ENCODE results near the gene LIN9. TPM values are rescaled to one million over a fixed set of nuclear protein-coding genes. Genes with fewer than 3 reads are reported as not detected.

LIN9 gene
- total RNA-seq, 2 donors from 2014 or later = 1.7 to 2.4 TPM

DNA sequence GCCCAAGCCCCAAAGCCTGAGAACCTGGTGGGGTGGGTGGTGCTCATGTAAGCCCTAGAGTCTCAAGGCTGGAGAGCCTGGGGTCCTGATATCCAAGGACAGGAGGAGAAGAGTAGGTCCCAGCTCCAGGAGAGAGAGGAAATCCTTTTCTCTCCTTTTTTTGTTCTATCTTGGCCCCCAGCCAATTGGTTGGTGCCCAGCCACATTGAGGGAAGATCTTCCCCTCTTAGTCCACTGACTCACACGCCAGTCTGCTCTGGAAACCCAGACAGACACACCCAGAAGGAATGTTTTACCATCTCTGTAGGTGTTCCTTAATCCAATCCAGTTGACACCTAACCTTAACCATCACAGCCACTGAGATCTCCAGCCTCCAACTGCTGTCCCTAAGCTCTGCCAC lies 16.2 kb upstream of the LIN9 start:
- DNase-seq (ENCODE audit: low spot score) = no peak
- intact Hi-C loops (cut with DNase I) = no loop called here

- intact Hi-C loops (cut with DNase I) = no loop called here
- DNase-seq (ENCODE audit: low spot score) = no peak
Observed at GRCh38 chr1:226324479-226324878, 15.5 kb upstream of the LIN9 start.

DNA sequence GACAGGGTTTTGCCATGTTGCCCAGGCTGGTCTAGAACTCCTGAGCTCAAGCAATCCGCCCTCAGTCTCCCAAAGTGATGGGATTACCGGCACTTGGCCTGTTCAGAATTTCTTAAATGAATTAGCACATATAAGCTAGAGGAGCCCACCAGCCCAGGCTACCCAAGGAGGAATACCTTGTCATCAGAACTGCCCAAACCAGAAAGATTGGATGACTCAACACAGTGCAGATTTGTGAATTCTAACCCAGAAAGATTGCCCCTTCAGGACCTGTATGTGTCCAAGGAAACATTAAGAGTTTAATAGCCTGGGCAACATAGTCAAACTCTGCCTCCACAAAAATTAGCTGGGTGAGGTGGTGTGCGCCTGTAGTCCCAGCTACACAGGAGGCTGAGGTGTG lies 14.0 kb upstream of the LIN9 start:
- intact Hi-C loops (cut with DNase I) = no loop called here
- DNase-seq (ENCODE audit: low spot score) = no peak

- intact Hi-C loops (cut with DNase I) = no loop called here
- DNase-seq (ENCODE audit: low spot score) = no peak
Observed at GRCh38 chr1:226320930-226321329, 12.0 kb upstream of the LIN9 start.

DNA sequence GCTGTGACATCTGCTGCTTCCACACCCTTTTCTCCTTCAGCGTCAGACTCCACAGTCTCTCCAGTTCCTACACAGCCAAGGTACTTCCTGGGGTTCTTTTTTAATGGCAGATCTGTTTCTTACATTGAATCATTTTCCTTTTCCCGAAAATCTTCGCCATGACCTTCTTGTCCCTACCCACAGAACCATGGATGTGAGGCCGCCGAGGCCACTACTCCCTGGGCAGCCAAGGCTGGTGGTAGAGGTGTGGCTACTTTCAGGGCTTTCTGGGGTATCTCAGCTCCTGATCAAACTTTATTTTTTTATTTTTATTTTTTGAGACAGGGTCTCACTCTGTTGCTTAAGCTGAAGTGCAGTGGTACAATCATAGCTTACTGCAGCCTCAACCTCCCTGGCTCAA lies 9.5 kb upstream of the LIN9 start:
- intact Hi-C loops (cut with DNase I) = no loop called here

GRCh38 chr1:226314055-226314454 lies 5.1 kb upstream of the LIN9 start:
- intact Hi-C loops (cut with DNase I) = no loop called here
- no peak for DNase-seq (ENCODE audit: low spot score)

More for the DNA sequence above, 9.5 kb upstream of the LIN9 start:
- no peak for DNase-seq (ENCODE audit: low spot score)

DNA sequence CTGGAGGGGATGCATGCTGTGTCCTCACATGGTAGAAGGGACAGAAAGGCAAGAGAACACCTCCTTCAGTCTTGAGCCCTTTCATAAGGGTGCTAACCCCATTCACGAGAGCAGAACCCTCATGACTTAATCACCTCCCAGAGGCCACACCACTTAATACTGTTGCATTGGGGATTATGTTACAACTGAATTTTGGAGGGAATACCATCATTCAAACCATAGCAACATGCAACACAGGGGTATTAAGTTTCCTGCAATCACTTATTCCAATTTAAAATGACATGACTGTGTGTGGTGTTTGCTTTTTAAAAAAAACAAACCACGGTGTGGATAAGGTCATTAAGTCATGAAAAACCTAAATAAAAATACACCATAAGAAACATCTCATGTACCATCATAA lies 3.1 kb upstream of the LIN9 start:
- intact Hi-C loops (cut with DNase I) = no loop called here
- DNase-seq (ENCODE audit: low spot score) = no peak

DNA sequence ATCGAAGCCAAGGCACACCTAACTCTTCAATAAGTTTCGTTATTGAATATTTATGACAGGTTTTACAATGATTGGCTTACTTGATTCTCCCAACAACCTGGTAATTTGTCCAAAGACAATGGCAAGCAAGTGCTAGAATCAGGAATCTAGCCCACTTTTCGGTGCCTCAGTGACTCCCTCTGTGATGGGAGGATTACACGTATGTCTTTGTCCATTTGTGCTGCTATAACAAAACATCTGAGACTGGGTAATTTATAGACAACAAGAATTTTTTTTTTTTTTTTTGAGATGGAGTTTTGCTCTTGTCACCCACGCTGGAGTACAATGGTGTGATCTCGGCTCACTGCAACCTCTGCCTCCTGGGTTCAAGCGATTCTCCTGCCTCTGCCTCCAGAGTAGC lies 2.4 kb upstream of the LIN9 start:
- intact Hi-C loops (cut with DNase I) = no loop called here
- no peak for DNase-seq (ENCODE audit: low spot score)

DNA sequence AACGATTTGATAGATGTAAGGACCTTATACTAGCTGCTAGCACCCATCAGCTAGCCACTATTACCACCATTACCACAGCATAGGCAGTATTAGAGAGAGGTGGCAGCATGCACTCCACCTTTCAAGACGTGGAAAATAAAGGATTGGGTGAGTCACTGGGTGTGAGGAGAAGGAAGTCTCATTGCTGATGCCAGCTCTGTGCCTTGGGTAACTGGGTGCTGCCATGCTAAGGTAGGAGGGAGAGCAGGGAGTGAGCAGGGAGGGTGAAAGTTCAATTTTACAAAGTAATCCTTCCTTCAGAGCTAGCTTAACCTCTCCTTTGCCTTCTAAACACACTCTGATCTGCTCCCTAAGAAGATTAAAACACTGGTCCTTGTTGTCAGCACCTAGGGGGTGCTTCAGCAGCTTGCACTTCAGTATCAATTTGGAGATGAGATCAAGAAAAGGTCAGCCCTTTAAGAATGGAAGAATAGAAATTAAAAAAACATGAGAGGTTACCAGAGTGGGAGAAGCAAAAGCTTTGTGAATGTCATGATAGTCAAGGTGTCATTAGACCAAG lies 1.8 kb upstream of the LIN9 start:
- intact Hi-C loops (cut with DNase I) = no loop called here

GRCh38 chr1:226310245-226310540 lies 1.2 kb upstream of the LIN9 start:
- no peak for DNase-seq (ENCODE audit: low spot score)
- intact Hi-C loops (cut with DNase I) = no loop called here

More for the DNA sequence above, 1.8 kb upstream of the LIN9 start:
- no peak for DNase-seq (ENCODE audit: low spot score)

GRCh38 chr1:226309398-226310244 lies 657 bp upstream of the LIN9 start:
- intact Hi-C loops (cut with DNase I) = no loop called here
- DNase-seq (ENCODE audit: low spot score) = peak; percentile 85

DNA sequence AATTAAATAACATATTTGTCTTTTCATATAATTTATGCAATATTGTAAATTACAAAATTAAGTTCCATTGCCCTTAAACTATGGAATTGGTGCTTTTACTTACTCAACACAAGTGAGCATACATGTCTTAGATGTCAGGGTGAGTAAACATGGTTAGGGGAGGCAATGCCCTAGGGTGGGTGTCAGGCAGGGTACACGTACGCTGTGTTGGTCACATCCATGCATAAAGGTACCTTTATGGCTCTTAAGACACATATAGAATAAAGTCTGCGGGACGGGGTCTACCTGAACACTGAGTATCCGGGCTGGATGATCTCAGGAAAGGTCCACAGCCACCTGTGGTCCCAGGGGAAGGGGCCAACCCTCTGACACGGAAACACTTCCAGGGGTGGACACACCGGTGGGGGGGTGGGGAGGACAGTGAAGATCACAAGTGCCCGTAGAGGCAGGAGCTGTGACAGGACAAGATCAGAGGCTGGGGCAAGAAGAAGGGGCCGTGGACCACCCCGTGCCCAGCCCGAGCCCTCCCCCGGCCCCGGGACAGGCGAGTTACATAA lies 720 bp downstream of the LIN9 start:
- DNase-seq (ENCODE audit: low spot score) = no peak
- intact Hi-C loops (cut with DNase I) = no loop called here

- no peak for DNase-seq (ENCODE audit: low spot score)
- intact Hi-C loops (cut with DNase I) = no loop called here
Observed at GRCh38 chr1:226306425-226306824, 2.5 kb downstream of the LIN9 start.

DNA sequence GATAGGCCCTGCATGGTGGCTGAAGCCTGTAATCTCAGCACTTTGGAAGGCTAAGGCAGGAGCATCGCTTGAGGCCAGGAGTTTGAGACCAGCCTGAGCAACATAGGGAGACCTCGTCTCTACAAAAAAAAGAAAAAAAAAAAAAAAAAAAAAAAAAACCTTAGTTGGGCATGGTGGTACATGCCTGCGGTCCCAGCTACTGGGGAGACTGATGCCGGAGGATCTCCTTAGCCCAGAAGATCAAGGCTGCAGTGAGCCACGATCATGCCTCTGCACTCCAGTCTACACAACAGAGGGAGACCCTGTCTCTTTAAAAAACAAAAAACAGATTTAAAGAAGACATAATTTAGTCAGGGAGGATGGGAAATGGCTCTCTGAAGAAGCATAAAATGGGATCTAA lies 3.8 kb downstream of the LIN9 start:
- no peak for DNase-seq (ENCODE audit: low spot score)
- intact Hi-C loops (cut with DNase I) = no loop called here

DNA sequence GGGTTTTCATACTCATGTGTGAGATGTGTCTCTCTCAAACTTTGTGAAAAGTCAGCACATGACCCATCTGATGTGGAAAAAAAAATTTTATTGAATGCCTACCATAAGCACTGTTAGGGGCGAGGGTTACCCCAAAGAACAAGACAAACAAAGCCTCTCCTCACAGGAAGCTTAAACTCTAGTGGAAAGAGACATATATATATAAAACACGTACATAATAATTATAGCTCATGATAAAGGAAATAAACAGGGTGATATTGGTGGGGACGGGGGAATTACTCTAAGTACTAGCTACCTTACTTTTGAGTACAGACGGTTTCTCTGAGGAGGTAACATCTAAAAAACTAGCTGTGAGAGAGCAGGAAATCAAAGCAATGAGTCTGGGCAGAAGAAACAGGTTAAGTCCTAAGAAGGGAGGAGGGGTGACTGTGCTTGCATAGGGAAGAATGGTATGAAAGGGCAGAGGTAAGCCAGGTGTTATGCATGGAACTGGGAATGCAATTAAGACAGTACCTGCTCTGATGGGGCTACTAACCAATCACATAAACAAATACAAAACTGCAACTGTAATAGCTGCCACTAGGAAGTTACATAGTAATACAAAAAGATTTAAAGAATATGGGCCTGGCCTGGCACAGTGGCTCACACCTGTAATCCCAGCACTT lies 4.5 kb downstream of the LIN9 start:
- intact Hi-C loops (cut with DNase I) = no loop called here
- no peak for DNase-seq (ENCODE audit: low spot score)

DNA sequence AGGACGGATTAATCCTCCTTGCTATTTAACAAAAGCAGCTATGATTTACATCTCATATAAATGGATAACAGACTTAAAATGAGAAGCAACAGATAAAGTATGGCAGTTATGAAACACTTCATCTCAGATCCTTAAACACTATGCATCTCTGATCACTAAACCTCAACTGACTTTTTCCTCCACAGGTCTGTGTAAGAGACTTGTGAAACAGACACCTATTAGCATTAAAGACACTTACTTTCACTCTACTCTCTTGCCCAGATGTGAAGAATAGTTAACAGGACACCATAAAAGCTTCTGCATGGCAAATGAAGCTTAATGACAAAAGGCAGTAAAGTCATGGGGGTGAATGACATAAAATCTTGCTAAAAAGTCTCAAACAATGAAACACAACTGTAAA lies 6.2 kb downstream of the LIN9 start:
- DNase-seq (ENCODE audit: low spot score) = no peak
- intact Hi-C loops (cut with DNase I) = no loop called here

DNA sequence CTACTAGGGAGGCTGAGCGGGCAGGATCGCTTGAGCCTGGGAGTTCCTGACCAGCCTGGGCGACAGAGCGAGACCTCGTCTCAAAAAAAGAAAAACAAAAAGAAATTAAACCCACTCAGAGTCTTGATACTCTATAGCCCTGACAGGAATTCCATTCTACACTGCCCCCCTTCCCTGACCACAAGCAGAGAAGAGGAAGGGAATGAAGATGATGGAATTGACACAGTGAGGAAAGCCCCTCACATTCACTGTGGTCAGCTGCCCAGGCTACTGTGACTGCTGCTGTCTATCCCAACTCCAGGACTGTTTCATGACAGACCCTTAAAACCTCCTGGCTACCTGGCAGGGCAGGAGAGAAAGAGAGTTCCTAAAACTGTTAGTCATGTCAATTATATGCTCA lies 12.1 kb downstream of the LIN9 start:
- no peak for DNase-seq (ENCODE audit: low spot score)
- intact Hi-C loops (cut with DNase I) = loop anchor here in 1 of 2 donors (5.0 kb wide), 1 partner anchor 510 kb away; no protein-coding TSS in a partner anchor

DNA sequence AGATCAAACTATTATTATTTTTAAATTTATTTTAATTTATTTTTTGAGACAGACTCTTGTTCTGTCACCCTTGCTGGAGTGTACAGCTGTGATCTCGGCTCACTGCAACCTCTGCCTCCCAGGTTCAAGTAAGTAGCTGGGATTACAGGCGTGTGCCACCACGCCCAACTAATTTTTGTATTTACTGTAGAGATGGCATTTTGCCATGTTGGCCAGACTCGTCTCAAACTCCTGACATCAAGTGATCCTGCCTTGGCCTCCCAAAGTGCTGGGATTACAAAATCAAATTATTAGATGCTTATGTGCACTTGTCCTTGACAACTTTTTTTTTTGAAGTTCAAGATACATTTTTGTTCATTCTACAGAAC lies 15.4 kb downstream of the LIN9 start:
- DNase-seq (ENCODE audit: low spot score) = no peak
- intact Hi-C loops (cut with DNase I) = no loop called here

DNA sequence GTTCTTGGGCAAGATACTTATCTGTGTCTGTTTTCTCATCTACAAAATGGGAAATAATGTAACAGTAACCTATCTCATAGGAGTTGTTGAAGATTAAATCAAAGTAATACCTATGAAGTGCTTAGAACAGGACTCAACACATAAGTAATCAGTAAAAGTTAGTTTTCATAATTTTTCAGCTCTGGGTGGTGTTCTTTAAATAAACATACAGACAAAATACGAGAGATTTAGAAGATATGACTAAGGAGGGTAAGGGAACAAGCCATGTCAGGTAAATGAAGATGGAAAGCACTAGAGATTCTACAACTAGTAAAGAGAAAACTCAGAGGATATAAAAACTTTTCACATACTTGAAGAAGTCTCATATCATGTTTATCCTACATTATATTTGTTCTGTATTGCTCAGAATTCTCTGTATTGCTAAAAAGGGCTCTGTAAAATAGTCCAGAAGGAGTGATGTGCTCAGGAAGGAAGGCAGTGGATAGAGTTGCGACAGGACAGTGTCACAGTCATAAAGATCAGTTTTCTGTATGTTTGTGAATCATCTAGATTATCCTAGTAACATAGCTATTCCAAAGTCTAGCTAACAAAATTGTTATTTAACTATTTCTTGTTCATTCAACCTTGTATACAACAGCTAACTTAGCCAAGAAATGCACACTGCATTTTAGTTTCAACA lies 16.0 kb downstream of the LIN9 start:
- DNase-seq (ENCODE audit: low spot score) = no peak
- intact Hi-C loops (cut with DNase I) = no loop called here

GRCh38 chr1:226287587-226287986 lies 21.4 kb downstream of the LIN9 start:
- intact Hi-C loops (cut with DNase I) = no loop called here
- no peak for DNase-seq (ENCODE audit: low spot score)

All from posterior vena cava (tissue), 2 donors.